GM18870 (cell line): ENCODE results near the gene ITPA.

ENCODE experiments used
- ATAC-seq: cut with Tn5 transposase; IDR thresholded peaks from one replicate; pipeline ENCODE4 v1.9.1; 2021; ENCODE audit warnings: moderate library complexity; ENCODE audit not compliant: unreplicated experiment

The ITPA gene

GRCh38 chr20:3227506-3227905 lies 18.2 kb downstream of the ITPA start:
- no peak for ATAC-seq

DNA sequence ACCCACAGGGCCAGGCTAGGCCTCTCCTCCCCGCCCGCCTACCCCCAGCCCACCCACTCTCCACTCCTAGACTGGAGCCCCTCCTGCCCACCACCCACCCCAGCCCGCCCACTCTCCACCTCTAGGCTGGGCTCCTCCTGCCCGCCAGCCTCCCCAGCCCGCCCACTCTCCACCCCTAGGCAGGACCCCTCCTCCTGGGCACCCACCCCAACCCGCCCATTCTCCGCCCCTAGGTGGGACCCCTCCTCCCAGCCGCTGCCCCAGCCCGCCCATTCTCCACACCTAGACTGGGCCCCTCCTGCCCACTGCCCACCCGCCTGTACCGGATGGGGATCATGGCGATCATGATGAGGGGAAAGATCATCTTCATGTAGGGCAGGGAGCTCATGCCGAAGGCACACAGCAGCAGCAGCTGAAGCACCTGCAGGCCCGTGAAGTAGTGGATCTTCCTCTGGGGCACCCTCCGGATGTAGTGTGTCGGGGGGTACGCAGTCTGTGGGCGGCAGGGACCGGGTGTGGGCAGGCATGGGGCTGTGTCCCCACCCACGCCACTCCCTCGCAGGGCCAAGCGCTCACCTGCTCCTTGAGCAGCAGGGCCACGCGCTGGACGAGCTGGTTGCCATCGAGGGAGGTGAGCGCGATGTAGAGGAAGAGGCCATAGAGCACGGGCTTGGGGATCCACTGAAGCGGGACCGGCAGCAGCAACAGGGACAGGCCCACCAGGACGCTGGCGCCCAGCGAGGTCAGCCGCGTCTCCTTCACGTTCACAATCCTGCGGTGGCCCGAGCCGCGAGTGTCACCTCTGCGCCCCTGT lies 18.8 kb downstream of the ITPA start:
- no peak for ATAC-seq

DNA sequence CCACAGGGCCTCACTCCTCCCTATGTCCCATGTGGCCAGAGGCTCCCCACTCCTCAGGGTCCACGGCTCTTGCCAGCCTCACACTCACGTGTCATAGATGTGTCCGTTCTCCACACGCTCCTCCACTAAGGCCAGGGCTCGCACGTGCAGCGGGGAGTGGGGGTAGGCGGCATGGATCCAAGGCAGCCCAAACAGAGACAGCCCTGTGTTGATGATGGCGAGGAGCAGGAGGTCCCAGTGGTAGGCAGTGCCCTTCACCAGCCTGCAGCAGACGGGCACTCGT lies 19.4 kb downstream of the ITPA start:
- ATAC-seq, result no peak

- no peak for ATAC-seq
Observed at GRCh38 chr20:3229158-3229557, 19.9 kb downstream of the ITPA start.

- ATAC-seq, result no peak
Observed at GRCh38 chr20:3229798-3230197, 20.5 kb downstream of the ITPA start.

GRCh38 chr20:3231116-3231515 lies 21.8 kb downstream of the ITPA start:
- no peak for ATAC-seq

DNA sequence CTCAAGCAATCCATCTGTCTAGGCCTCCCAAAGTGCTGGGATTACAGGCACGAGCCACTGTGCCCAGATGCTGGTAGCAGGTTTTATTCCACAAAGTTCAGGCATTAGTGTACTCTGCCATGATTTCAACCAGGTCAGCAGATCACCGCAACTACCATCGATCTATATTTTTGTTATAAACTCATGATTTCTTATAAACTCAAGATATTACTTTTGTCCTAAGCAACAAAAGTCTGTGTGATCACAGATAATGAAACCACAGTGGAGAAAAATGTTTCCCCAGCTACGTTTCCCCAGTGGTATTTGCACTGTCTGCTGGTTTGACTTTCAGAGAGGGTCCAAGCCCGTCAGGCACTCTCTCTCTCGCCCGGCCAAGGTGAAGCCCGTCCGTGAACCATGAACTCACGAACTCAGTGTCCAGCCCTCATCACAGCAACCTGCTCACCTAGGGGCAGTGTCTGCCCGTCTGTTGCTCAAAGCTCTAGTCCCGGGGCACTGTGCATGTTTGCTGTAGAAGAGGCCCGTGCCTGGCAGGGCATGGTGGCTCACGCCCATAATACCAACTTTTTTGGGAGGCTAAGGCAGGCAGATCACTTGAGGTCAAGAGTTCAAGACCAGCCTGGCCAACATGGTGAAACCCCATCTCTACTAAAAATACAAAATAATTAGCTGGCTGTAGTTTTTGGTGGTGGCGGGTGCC lies 22.7 kb downstream of the ITPA start:
- no peak for ATAC-seq

- no peak for ATAC-seq
Observed at GRCh38 chr20:3233131-3233990, 24.1 kb downstream of the ITPA start.

- ATAC-seq, result no peak
Observed at GRCh38 chr20:3233991-3234498, 24.7 kb downstream of the ITPA start.

DNA sequence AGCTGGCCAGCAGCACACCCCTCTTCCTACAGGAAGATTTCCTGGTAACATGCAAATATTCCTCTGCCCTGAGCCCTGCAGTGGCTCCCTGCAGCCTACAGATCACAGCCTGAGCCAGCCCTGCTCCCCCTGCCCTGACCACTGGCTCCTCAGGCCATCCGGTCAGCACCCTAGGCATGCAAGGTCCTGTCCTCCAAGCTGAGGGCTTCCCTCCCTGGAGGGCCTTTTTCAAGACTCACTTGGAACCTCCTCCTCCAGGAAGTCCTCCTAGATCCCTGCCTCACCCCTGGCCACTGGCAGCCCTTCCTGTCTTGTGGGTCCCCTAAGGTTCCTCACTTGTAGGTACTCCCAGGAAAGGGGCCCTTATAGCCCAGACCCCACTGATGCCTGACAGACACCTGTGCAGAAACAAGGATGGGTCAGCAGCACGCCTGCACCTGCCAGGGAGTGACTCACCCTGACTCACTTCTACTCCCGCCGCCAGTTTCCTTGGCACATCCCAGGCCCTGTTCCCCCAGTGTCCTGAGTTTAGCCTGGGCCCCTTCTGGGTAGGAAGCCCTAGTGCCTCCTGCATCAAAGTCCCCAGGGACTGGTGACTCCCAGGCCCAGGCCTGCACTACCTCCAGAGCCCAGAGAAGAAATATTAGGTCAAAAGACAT lies 26.5 kb downstream of the ITPA start:
- ATAC-seq, result no peak

- ATAC-seq, result no peak
Observed at GRCh38 chr20:3237011-3237957, 28.0 kb downstream of the ITPA start.

GRCh38 chr20:3237958-3238615 lies 28.8 kb downstream of the ITPA start:
- no peak for ATAC-seq

DNA sequence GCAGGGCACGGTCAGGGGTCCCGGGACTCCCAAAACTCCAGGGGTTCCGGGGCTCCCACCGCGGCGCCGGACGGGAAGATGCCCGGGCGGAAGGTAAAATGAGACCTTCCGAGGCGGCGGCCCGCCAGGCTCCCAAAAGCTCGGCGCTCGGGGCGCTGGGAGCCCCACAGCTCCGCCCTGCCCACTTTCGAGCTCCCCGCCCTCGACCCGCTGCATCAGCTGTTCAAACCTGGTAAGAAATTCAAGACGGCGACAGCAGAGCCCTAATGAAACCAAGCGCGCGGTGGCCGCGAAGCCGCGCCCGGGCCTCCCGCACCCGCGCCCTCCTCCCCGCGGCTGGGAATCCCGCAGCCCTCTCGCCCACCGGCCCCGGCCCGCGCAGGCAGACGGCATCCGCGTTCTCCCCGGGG lies 29.3 kb downstream of the ITPA start:
- ATAC-seq, result no peak

- ATAC-seq, result no peak
Observed at GRCh38 chr20:3239026-3239866, 29.9 kb downstream of the ITPA start, which contains the start of gene SLC4A11. SLC4A11 (minus strand) TSS chr20:3239190; CDS start chr20:3239137, 53 bp downstream.

GRCh38 chr20:3239867-3240775 lies 30.8 kb downstream of the ITPA start:
- no peak for ATAC-seq

- ATAC-seq, result no peak
Observed at GRCh38 chr20:3240776-3241363, 31.6 kb downstream of the ITPA start.

GRCh38 chr20:3242172-3242692 lies 32.9 kb downstream of the ITPA start:
- ATAC-seq, result no peak
